NCI-H526 treated with DMSO at 0.1 percent for 48 hours (cell line): ENCODE measurements around the gene PHC1.

ENCODE experiments used
- DNase-seq: peaks from one replicate; lab custom pipeline; 2025; lab: John Stamatoyannopoulos, UW

The PHC1 gene

DNA sequence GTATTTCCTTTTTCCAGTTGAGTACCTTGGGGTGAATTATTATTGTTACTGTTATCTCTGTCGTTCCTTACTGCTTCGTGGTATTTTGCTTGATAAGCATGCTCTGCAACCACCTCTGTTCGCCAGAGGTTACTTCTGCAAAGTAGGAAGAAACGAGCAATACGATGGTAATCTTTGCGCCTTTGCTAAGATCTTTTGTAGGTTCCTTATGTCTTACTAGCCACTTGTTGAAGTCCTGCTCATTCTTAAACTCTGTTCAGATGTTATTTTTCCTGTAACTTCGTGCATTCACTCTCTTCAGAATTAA lies 35.9 kb downstream of the PHC1 start:
- DNase-seq = no peak

DNA sequence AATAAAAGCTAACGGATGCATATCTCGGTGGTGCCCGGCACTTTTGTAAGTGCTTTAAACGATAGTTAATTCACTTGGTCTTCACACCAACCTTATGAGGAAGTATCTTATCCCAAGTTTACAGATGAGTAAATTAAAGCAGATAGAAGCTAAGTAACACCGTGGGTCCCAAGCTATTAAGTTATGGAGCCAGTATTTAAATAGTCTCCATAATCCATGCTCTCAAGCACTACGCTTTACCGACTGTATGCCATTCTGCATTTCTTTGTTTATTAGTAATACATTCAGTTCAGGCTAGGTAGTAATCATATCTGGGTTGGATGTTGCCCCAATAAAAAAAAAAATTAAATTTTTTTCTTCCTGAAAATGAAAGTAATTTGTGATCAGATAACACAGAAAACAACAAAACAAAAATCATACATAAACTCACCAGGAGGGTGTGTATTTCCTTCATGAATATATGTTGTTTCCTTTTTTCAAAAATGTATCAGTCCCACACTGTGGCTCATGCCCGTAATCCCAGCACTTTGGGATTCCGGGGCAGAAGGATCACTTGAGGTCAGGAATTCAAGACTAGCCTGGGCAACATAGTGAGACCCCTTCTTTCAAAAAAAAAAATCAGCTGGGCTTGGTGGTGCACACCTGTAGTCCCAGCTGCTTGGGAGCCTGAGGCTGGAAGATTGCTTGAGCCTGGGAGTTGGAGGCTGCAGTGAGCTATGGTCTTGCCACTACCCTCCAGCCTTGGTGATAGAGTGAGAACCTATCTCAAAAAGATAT lies 36.6 kb downstream of the PHC1 start:
- DNase-seq = no peak

- no peak for DNase-seq
Observed at GRCh38 chr12:8951744-8952143, 37.4 kb downstream of the PHC1 start.

- DNase-seq = no peak
Observed at GRCh38 chr12:8953773-8954402, 39.6 kb downstream of the PHC1 start.

- no peak for DNase-seq
Observed at GRCh38 chr12:8956073-8956472, 41.8 kb downstream of the PHC1 start.

GRCh38 chr12:8956772-8957171 lies 42.5 kb downstream of the PHC1 start:
- no peak for DNase-seq

- no peak for DNase-seq
Observed at GRCh38 chr12:8957561-8957960, 43.3 kb downstream of the PHC1 start.

DNA sequence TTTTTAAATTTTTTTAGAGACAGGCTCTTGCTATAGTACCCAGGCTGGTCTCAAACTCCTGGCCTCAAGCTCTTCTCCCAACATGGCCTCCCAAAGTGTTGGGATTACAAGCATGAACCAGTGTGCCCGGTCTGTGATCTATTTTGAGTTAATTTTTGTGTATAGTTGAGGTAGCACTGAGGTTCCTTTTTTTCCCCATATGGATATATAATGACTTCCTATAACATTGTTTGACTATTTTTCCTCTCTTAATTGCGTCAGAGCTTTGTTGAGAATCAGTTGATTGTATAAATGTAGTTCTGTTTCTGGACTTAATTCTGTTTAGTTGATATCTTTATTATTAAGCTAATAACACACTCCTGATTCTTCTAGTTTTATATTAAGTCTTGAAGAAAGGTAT lies 43.8 kb downstream of the PHC1 start:
- no peak for DNase-seq

DNA sequence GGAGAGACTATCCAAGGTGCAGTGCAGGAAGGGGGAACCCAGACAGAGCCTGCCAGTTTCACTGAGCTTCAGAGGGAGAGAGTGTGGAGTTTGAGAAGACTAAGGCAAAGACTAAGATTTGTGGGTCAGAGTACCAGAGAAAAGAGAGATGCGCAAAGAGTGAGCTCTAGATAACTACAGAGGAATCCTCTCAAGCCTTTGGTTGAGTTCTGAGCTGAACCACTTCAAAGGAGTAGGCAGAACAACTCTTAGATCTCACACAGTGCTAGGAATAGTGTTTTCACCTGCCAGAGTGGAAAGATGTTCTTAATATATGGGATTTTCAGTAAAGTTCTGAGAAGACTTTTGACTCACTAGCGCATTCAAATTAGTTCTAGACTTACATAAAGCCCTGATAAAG lies 45.9 kb downstream of the PHC1 start:
- no peak for DNase-seq

GRCh38 chr12:8968761-8969160 lies 54.5 kb downstream of the PHC1 start:
- no peak for DNase-seq

GRCh38 chr12:8969861-8970411 lies 55.6 kb downstream of the PHC1 start:
- DNase-seq = no peak

- DNase-seq = no peak
Observed at GRCh38 chr12:8970432-8970831, 56.1 kb downstream of the PHC1 start.

DNA sequence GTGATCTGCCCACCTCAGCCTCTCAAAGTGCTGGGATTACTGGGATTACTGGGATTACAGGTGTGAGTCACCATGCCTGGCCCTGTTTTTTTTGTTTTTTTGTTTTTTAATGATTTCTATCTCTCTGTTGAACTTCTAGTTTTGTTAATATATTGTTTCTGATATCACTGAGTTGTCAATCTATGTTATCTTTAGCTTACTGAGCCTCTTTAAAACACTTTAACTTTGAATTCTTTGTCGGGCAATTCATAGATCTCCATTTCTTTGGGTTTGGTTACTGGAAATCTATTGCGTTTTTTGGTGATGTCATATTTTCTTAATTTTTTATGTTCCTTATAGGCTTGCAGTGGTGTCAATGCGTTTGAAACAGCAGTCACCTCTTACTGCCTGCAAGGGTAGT lies 65.8 kb downstream of the PHC1 start:
- no peak for DNase-seq

GRCh38 chr12:8985213-8985754 lies 71.0 kb downstream of the PHC1 start:
- DNase-seq = no peak

- DNase-seq = no peak
Observed at GRCh38 chr12:8987163-8987562, 72.9 kb downstream of the PHC1 start.

GRCh38 chr12:8987685-8988084 lies 73.4 kb downstream of the PHC1 start:
- no peak for DNase-seq

- DNase-seq = no peak
Observed at GRCh38 chr12:8989413-8989812, 75.1 kb downstream of the PHC1 start, which contains the start of gene KLRG1. KLRG1 (plus strand) TSS chr12:8989546; CDS start chr12:8989636, 90 bp downstream.
